GM18870 (cell line): ENCODE results near the gene LUC7L3.
"Not testable (repeated sequence)": the region's sequence is repeated elsewhere in the genome, so short reads cannot be mapped to it uniquely, and the experiment has no call there.

Source experiments
- ATAC-seq: cut with Tn5 transposase; IDR thresholded peaks from one replicate; pipeline ENCODE4 v1.9.1; 2021; ENCODE audit warnings: moderate library complexity; ENCODE audit not compliant: unreplicated experiment

The LUC7L3 gene

GRCh38 chr17:50708050-50709000 is 11.1 kb upstream of the LUC7L3 start:
- ATAC-seq = no peak

- ATAC-seq = not testable (repeated sequence)
Observed at GRCh38 chr17:50709053-50709452, 10.3 kb upstream of the LUC7L3 start.

GRCh38 chr17:50710025-50710424 is 9.4 kb upstream of the LUC7L3 start:
- ATAC-seq = no peak

- no peak for ATAC-seq
Observed at GRCh38 chr17:50710650-50711049, 8.8 kb upstream of the LUC7L3 start.

- ATAC-seq = no peak
Observed at GRCh38 chr17:50712641-50713040, 6.8 kb upstream of the LUC7L3 start.

- ATAC-seq = no peak
Observed at GRCh38 chr17:50715471-50715870, 3.9 kb upstream of the LUC7L3 start.

GRCh38 chr17:50719924-50720794 is 756 bp downstream of the LUC7L3 start:
- ATAC-seq = no peak

- no peak for ATAC-seq
Observed at GRCh38 chr17:50721194-50722010, 2.0 kb downstream of the LUC7L3 start.

- no peak for ATAC-seq
Observed at GRCh38 chr17:50722746-50723145, 3.3 kb downstream of the LUC7L3 start.

GRCh38 chr17:50724622-50725021 is 5.2 kb downstream of the LUC7L3 start:
- ATAC-seq = not testable (repeated sequence)

- no peak for ATAC-seq
Observed at GRCh38 chr17:50725769-50726655, 6.6 kb downstream of the LUC7L3 start.

GRCh38 chr17:50728112-50728429 is 8.7 kb downstream of the LUC7L3 start:
- no peak for ATAC-seq

GRCh38 chr17:50728881-50729765 is 9.7 kb downstream of the LUC7L3 start:
- no peak for ATAC-seq

GRCh38 chr17:50731575-50732460 is 12.4 kb downstream of the LUC7L3 start:
- no peak for ATAC-seq

GRCh38 chr17:50735287-50735686 is 15.9 kb downstream of the LUC7L3 start:
- ATAC-seq = no peak

- no peak for ATAC-seq
Observed at GRCh38 chr17:50737118-50737698, 17.8 kb downstream of the LUC7L3 start.

- ATAC-seq = no peak
Observed at GRCh38 chr17:50739098-50739497, 19.7 kb downstream of the LUC7L3 start.

GRCh38 chr17:50745631-50746030 is 26.2 kb downstream of the LUC7L3 start:
- no peak for ATAC-seq
